Neural progenitor cell (in vitro differentiated cells): Measurements from ENCODE around the gene RYR3.

Source experiments
- EZH2 ChIP-seq: fragments of 200-600 bp; sonication (generic); IDR thresholded peaks from 2 replicates; pipeline ENCODE4 v1.6.1; 2017; ENCODE audit warnings: antibody characterized with exemption, mild to moderate bottlenecking, moderate library complexity
- EZH2phosphoT487 ChIP-seq: fragments of 200-600 bp; sonication (generic); IDR thresholded peaks from 2 replicates; pipeline ENCODE4 v1.6.1; 2017; ENCODE audit warnings: antibody characterized with exemption
- TF ChIP-seq, protein P1 (sequence below): fragments of 200-600 bp; sonication (generic); IDR thresholded peaks from 2 replicates; pipeline ENCODE4 v1.5.1; 2017; ENCODE audit warnings: antibody characterized with exemption, mild to moderate bottlenecking

DNA sequence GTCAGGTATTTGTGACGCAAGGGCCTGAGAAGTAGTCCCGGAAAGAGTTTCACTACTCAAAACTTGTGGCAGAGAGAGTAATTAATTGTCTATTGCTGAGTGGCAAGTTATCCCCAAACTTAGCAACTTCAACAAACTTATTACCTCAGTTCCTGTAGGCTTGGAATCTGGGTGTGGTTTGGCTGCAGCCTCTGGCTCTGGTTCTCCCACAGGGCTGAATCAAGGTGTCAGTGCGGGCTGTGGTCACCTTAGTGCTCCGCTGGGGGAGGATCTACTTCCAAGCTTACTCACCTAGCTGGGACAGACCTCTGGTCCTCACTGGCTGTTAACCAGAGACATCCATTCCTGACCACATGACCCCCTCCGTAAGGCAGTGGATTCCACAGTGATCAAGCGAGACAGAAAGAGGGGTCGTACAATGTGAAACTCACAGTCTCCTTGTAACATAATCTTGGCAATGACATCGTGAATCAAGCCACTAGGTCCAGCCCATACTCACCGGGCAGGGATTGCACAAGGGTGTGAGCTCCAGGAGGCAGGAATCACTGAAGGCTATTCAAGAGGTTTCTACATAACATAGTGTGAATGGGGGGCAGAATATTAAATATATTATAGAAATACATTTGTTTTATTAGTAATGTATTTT lies 138.3 kb downstream of the RYR3 start:
- TF ChIP-seq, protein P1, sequence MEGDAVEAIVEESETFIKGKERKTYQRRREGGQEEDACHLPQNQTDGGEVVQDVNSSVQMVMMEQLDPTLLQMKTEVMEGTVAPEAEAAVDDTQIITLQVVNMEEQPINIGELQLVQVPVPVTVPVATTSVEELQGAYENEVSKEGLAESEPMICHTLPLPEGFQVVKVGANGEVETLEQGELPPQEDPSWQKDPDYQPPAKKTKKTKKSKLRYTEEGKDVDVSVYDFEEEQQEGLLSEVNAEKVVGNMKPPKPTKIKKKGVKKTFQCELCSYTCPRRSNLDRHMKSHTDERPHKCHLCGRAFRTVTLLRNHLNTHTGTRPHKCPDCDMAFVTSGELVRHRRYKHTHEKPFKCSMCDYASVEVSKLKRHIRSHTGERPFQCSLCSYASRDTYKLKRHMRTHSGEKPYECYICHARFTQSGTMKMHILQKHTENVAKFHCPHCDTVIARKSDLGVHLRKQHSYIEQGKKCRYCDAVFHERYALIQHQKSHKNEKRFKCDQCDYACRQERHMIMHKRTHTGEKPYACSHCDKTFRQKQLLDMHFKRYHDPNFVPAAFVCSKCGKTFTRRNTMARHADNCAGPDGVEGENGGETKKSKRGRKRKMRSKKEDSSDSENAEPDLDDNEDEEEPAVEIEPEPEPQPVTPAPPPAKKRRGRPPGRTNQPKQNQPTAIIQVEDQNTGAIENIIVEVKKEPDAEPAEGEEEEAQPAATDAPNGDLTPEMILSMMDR = no peak
- TF ChIP-seq EZH2phosphoT487 = no peak
- no peak for TF ChIP-seq EZH2
